K562 (cell line): Measurements from ENCODE around the gene MYL5. TPM values are rescaled to one million over a fixed set of nuclear protein-coding genes. Genes with fewer than 3 reads are reported as not detected.

Source experiments
- CREM ChIP-seq: IDR thresholded peaks from 2 replicates; pipeline ENCODE4 v1.6.1; 2014; ENCODE audit warnings: antibody characterized with exemption, low read depth
- ESRRA ChIP-seq: fragments of 450-650 bp; IDR thresholded peaks from 2 replicates; pipeline ENCODE4 v1.6.1; 2014; ENCODE audit warnings: low read depth, mild to moderate bottlenecking, moderate library complexity, borderline replicate concordance
- FOXK2 ChIP-seq, 2 experiments: fragments of 450-650 bp; IDR thresholded peaks in 1 of 2; conservative IDR thresholded peaks in 1 of 2; 2 replicates each; pipeline ENCODE4 v1.6.1; 2016; ENCODE audit warnings: low read depth in 2 of 2, mild to moderate bottlenecking in 1 of 2
- MECOM ChIP-seq: fragments of 250-450 bp; sonication (Bioruptor Pico); IDR thresholded peaks from 2 replicates; pipeline ENCODE4 v1.8.0; 2022; ENCODE audit warnings: inconsistent platforms
- SIN3B ChIP-seq: fragments of 450-650 bp; IDR thresholded peaks from 2 replicates; pipeline ENCODE4 v1.6.1; 2017; ENCODE audit warnings: low read depth, mild to moderate bottlenecking, moderate library complexity
- ZNF444 ChIP-seq: fragments of 250-450 bp; sonication (Bioruptor Pico); IDR thresholded peaks from 2 replicates; pipeline ENCODE4 v1.4.0; 2020; ENCODE audit warnings: mild to moderate bottlenecking, moderate library complexity
- polyA plus RNA-seq, 8 experiments: library from polyadenylated mRNA; depleted of rRNA in 4 of 8; stranded (reverse) in 5 of 8; unstranded in 3 of 8; fragments of >200 nt; fragmentation: Nextera tagmentation in 2 of 8; fragmentation: Illumina TruSeq in 1 of 8; extraction: Ambion mirVana in 2 of 8; extraction: Trizol in 1 of 8; gene quantifications; 2 replicates each; pipeline versions ENCODE4 v1.2.1 to v1.2.3, GENCODE V29; 2011 to 2014; ENCODE audit warnings: inconsistent platforms in 1 of 8, missing spikeins in 1 of 8
- total RNA-seq, 7 experiments: library from RNA; depleted of rRNA in 6 of 7; stranded (reverse); fragments of >200 nt in 6 of 7; fragmentation: Illumina TruSeq in 2 of 7; extraction: Trizol in 2 of 7; gene quantifications; 2 replicates each; pipeline versions ENCODE4 v1.2.1 to v1.2.3, GENCODE V29; 2011 to 2021; ENCODE audit warnings: low replicate concordance in 1 of 7
- TF ChIP-seq, protein P1 (sequence below): fragments of 250-450 bp; sonication (Bioruptor Pico); IDR thresholded peaks from 2 replicates; pipeline ENCODE4 v1.4.0; 2020
- TF ChIP-seq, protein P2 (sequence below): fragments of 450-650 bp; IDR thresholded peaks from 2 replicates; pipeline ENCODE4 v1.6.1; 2016; ENCODE audit warnings: mild to moderate bottlenecking, moderate library complexity

The MYL5 gene
- total and polyA plus RNA-seq, 9 of the 15 experiments (the other 6 are each of a cell fraction or from before 2014, with no cell fraction given), result 1.4 to 10.0 (median 4.1) TPM

- TF ChIP-seq, protein P1, sequence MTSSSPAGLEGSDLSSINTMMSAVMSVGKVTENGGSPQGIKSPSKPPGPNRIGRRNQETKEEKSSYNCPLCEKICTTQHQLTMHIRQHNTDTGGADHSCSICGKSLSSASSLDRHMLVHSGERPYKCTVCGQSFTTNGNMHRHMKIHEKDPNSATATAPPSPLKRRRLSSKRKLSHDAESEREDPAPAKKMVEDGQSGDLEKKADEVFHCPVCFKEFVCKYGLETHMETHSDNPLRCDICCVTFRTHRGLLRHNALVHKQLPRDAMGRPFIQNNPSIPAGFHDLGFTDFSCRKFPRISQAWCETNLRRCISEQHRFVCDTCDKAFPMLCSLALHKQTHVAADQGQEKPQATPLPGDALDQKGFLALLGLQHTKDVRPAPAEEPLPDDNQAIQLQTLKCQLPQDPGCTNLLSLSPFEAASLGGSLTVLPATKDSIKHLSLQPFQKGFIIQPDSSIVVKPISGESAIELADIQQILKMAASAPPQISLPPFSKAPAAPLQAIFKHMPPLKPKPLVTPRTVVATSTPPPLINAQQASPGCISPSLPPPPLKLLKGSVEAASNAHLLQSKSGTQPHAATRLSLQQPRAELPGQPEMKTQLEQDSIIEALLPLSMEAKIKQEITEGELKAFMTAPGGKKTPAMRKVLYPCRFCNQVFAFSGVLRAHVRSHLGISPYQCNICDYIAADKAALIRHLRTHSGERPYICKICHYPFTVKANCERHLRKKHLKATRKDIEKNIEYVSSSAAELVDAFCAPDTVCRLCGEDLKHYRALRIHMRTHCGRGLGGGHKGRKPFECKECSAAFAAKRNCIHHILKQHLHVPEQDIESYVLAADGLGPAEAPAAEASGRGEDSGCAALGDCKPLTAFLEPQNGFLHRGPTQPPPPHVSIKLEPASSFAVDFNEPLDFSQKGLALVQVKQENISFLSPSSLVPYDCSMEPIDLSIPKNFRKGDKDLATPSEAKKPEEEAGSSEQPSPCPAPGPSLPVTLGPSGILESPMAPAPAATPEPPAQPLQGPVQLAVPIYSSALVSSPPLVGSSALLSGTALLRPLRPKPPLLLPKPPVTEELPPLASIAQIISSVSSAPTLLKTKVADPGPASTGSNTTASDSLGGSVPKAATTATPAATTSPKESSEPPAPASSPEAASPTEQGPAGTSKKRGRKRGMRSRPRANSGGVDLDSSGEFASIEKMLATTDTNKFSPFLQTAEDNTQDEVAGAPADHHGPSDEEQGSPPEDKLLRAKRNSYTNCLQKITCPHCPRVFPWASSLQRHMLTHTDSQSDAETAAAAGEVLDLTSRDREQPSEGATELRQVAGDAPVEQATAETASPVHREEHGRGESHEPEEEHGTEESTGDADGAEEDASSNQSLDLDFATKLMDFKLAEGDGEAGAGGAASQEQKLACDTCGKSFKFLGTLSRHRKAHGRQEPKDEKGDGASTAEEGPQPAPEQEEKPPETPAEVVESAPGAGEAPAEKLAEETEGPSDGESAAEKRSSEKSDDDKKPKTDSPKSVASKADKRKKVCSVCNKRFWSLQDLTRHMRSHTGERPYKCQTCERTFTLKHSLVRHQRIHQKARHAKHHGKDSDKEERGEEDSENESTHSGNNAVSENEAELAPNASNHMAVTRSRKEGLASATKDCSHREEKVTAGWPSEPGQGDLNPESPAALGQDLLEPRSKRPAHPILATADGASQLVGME (CRISPR knock-in tag), result 0 out of 2 replicates have a peak, but pooled peaks have one; percentile 49
- TF ChIP-seq CREM (peak; percentile 40), SIN3B (no peak), MECOM (CRISPR knock-in tag) (no peak), ESRRA (peak; percentile 99), FOXK2 (conservative IDR thresholded peaks at IDR 0.05 in 1 of 2, IDR thresholded peaks at IDR 0.05 in 1 of 2; ENCODE audit: low read depth in 2 of 2) (peak; percentile 34 to 82; a peak in 2 of 4 replicates), ZNF444 (CRISPR knock-in tag) (no peak)
- TF ChIP-seq, protein P2, sequence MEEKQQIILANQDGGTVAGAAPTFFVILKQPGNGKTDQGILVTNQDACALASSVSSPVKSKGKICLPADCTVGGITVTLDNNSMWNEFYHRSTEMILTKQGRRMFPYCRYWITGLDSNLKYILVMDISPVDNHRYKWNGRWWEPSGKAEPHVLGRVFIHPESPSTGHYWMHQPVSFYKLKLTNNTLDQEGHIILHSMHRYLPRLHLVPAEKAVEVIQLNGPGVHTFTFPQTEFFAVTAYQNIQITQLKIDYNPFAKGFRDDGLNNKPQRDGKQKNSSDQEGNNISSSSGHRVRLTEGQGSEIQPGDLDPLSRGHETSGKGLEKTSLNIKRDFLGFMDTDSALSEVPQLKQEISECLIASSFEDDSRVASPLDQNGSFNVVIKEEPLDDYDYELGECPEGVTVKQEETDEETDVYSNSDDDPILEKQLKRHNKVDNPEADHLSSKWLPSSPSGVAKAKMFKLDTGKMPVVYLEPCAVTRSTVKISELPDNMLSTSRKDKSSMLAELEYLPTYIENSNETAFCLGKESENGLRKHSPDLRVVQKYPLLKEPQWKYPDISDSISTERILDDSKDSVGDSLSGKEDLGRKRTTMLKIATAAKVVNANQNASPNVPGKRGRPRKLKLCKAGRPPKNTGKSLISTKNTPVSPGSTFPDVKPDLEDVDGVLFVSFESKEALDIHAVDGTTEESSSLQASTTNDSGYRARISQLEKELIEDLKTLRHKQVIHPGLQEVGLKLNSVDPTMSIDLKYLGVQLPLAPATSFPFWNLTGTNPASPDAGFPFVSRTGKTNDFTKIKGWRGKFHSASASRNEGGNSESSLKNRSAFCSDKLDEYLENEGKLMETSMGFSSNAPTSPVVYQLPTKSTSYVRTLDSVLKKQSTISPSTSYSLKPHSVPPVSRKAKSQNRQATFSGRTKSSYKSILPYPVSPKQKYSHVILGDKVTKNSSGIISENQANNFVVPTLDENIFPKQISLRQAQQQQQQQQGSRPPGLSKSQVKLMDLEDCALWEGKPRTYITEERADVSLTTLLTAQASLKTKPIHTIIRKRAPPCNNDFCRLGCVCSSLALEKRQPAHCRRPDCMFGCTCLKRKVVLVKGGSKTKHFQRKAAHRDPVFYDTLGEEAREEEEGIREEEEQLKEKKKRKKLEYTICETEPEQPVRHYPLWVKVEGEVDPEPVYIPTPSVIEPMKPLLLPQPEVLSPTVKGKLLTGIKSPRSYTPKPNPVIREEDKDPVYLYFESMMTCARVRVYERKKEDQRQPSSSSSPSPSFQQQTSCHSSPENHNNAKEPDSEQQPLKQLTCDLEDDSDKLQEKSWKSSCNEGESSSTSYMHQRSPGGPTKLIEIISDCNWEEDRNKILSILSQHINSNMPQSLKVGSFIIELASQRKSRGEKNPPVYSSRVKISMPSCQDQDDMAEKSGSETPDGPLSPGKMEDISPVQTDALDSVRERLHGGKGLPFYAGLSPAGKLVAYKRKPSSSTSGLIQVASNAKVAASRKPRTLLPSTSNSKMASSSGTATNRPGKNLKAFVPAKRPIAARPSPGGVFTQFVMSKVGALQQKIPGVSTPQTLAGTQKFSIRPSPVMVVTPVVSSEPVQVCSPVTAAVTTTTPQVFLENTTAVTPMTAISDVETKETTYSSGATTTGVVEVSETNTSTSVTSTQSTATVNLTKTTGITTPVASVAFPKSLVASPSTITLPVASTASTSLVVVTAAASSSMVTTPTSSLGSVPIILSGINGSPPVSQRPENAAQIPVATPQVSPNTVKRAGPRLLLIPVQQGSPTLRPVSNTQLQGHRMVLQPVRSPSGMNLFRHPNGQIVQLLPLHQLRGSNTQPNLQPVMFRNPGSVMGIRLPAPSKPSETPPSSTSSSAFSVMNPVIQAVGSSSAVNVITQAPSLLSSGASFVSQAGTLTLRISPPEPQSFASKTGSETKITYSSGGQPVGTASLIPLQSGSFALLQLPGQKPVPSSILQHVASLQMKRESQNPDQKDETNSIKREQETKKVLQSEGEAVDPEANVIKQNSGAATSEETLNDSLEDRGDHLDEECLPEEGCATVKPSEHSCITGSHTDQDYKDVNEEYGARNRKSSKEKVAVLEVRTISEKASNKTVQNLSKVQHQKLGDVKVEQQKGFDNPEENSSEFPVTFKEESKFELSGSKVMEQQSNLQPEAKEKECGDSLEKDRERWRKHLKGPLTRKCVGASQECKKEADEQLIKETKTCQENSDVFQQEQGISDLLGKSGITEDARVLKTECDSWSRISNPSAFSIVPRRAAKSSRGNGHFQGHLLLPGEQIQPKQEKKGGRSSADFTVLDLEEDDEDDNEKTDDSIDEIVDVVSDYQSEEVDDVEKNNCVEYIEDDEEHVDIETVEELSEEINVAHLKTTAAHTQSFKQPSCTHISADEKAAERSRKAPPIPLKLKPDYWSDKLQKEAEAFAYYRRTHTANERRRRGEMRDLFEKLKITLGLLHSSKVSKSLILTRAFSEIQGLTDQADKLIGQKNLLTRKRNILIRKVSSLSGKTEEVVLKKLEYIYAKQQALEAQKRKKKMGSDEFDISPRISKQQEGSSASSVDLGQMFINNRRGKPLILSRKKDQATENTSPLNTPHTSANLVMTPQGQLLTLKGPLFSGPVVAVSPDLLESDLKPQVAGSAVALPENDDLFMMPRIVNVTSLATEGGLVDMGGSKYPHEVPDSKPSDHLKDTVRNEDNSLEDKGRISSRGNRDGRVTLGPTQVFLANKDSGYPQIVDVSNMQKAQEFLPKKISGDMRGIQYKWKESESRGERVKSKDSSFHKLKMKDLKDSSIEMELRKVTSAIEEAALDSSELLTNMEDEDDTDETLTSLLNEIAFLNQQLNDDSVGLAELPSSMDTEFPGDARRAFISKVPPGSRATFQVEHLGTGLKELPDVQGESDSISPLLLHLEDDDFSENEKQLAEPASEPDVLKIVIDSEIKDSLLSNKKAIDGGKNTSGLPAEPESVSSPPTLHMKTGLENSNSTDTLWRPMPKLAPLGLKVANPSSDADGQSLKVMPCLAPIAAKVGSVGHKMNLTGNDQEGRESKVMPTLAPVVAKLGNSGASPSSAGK, result peak; percentile 70
These were observed 13.0 kb downstream of the MYL5 start (continued) for GRCh38 chr4:687048-687970.
